PC-3 (cell line): Measurements from ENCODE around the gene SYCN. TPM values are rescaled to one million over a fixed set of nuclear protein-coding genes. Genes with fewer than 3 reads are reported as not detected.
A peak's percentile ranks its signal among the peaks of the same experiment; 100 is the strongest.

Experiments
- ATAC-seq: fragments of 200-7000 bp; cut with Tn5 transposase; 2 replicates; pipeline ENCODE4 v1.9.1; 2020; ENCODE audit warnings: mild to moderate bottlenecking, moderate library complexity
- BruUV-seq: library from RNA; stranded (reverse); fragments of 400-500 nt; replicated peaks from 2 replicates; lab custom pipeline; 2021; lab: Mats Ljungman, UMichigan
- CTCF ChIA-PET: fragments of 300-600 bp; sonication (Branson Sonifier 250); formaldehyde crosslinking; loops from one replicate; lab custom pipeline; 2022; ENCODE audit warnings: antibody characterized with exemption; lab: Charles Lee
- POLR2A ChIA-PET: fragments of 300-600 bp; sonication (Branson Sonifier 250); formaldehyde crosslinking; loops from one replicate; lab custom pipeline; 2022; ENCODE audit warnings: antibody characterized with exemption; ENCODE audit not compliant: unreplicated experiment; lab: Charles Lee
- DNase-seq: peaks from one replicate; pipeline ENCODE4 v3.0.0-alpha.2; 2015
- H2AFZ ChIP-seq: fragments of 300-600 bp; sonication (generic); 2 replicates; pipeline ENCODE4 v1.6.0; 2016; ENCODE audit warnings: antibody characterized with exemption, low read length
- H3F3A ChIP-seq: fragments of 300-600 bp; sonication (generic); one replicate; pipeline ENCODE4 v1.6.0; 2017; ENCODE audit warnings: antibody characterized with exemption, low read length, control low read depth, mild to moderate bottlenecking; ENCODE audit not compliant: unreplicated experiment
- H3K27ac ChIP-seq: fragments of 300-600 bp; sonication (generic); 2 replicates; pipeline ENCODE4 v1.5.1; 2016; ENCODE audit warnings: mild to moderate bottlenecking, low read length
- H3K27me3 ChIP-seq: fragments of 300-600 bp; sonication (generic); 2 replicates; pipeline ENCODE4 v1.6.1; 2016; ENCODE audit warnings: low read length, mixed read lengths
- H3K36me3 ChIP-seq: fragments of 300-600 bp; sonication (generic); 2 replicates; pipeline ENCODE4 v1.6.1; 2016; ENCODE audit warnings: low read depth, mixed run types, low read length, mixed read lengths
- H3K4me1 ChIP-seq: fragments of 300-600 bp; sonication (generic); 2 replicates; pipeline ENCODE4 v1.5.1; 2016; ENCODE audit warnings: low read length; ENCODE audit not compliant: insufficient read depth
- H3K4me2 ChIP-seq: fragments of 300-600 bp; sonication (generic); 2 replicates; pipeline ENCODE4 v1.6.0; 2016; ENCODE audit warnings: low read length
- H3K4me3 ChIP-seq: fragments of 300-600 bp; sonication (generic); 2 replicates; pipeline ENCODE4 v1.5.1; 2016; ENCODE audit warnings: mild to moderate bottlenecking, low read length, mixed read lengths
- H3K79me2 ChIP-seq: fragments of 300-600 bp; sonication (generic); 2 replicates; pipeline ENCODE4 v1.6.1; 2017; ENCODE audit warnings: low read length, mixed read lengths
- H3K9ac ChIP-seq: fragments of 300-600 bp; sonication (generic); 2 replicates; pipeline ENCODE4 v1.6.0; 2016; ENCODE audit warnings: mild to moderate bottlenecking, low read length
- H3K9me2 ChIP-seq: fragments of 300-600 bp; sonication (generic); replicated peaks from 2 replicates; pipeline ENCODE4 v1.6.1; 2016; ENCODE audit warnings: mixed run types, low read length, mixed read lengths
- H3K9me3 ChIP-seq: fragments of 300-600 bp; sonication (generic); 2 replicates; pipeline ENCODE4 v1.6.1; 2016; ENCODE audit warnings: low read length, mixed read lengths
- H4K20me1 ChIP-seq: fragments of 300-600 bp; sonication (generic); 2 replicates; pipeline ENCODE4 v1.6.1; 2016; ENCODE audit warnings: low read length, mixed read lengths
- CTCF ChIP-seq: fragments of 300-600 bp; sonication (generic); conservative IDR thresholded peaks from 2 replicates; pipeline ENCODE4 v1.5.1; 2017; ENCODE audit warnings: antibody characterized with exemption, low read depth, mild to moderate bottlenecking, low read length
- EZH2 ChIP-seq: fragments of 300-600 bp; sonication (generic); IDR thresholded peaks from one replicate; pipeline ENCODE4 v1.6.1; 2017; ENCODE audit warnings: antibody characterized with exemption, mild to moderate bottlenecking, low read length; ENCODE audit not compliant: unreplicated experiment
- EZH2phosphoT487 ChIP-seq: fragments of 300-600 bp; sonication (generic); IDR thresholded peaks from 2 replicates; pipeline ENCODE4 v1.6.1; 2018; ENCODE audit warnings: mild to moderate bottlenecking, antibody characterized with exemption, low read length, borderline replicate concordance
- intact Hi-C: fragments of 100-400 bp; cut with micrococcal nuclease; formaldehyde crosslinking; loops from 2 replicates; pipeline ENCODE4 v1.9.0; 2023
- total RNA-seq: library from RNA; depleted of rRNA; stranded (reverse); fragments of >200 nt; gene quantifications from 2 replicates; pipeline ENCODE4 v1.2.3, GENCODE V29; 2014

Gene SYCN
- total RNA-seq, 1 experiment from 2014 or later: not detected

DNA sequence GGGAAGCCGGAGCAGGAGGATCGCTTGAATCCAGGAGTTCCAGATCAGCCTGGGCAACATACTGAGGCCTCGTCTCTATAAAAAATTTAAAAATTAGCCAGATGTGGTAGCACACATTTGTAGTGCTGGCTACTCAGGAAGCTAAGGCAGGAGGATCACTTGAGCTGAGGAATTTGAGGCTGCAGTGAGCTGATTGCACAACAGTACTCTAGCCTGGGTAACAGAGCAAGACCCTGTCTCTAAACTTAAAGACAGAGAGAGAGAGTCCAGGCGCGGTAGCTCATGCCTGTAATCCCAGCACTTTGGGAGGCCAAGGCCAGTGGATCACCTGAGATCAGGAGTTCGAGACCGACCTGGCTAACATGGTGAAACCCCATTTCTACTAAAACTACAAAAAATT, 36.4 kb upstream of the SYCN start:
- Histone ChIP-seq H4K20me1 (no peaks in the 10 kb centered on the region), H3K79me2 (no peaks in the 10 kb centered on the region), H3F3A (no peaks in the 10 kb centered on the region), H3K4me1 (no peaks in the 10 kb centered on the region), H3K4me3 (no peak overlapping the region), H3K9me3 (no peaks in the 10 kb centered on the region), H3K27ac (no peak overlapping the region), H3K9me2 (no peaks in the 10 kb centered on the region), H2AFZ (no peak overlapping the region), H3K27me3 (no peaks in the 10 kb centered on the region), H3K9ac (no peak overlapping the region), H3K4me2 (no peak overlapping the region), H3K36me3 (no peaks in the 10 kb centered on the region)
- TF ChIP-seq EZH2phosphoT487 (no peak), CTCF (no peak), EZH2 (no peak)
- ChIA-PET CTCF (no interaction called here), POLR2A (no interaction called here)
- intact Hi-C loops: no loop called here
- ATAC-seq (no peak), DNase-seq (no peak)
- BruUV-seq: no TSS peak

- H2AFZ ChIP-seq: no peak overlapping the region
- H3K36me3 ChIP-seq: no peaks in the 10 kb centered on the region
- no peak for ATAC-seq
- no peaks in the 10 kb centered on the region for H3K9me3 ChIP-seq
- TF ChIP-seq EZH2 (no peak), CTCF (no peak), EZH2phosphoT487 (no peak)
- DNase-seq: no peak
- no peaks in the 10 kb centered on the region for H3K27me3 ChIP-seq
- H3K4me2 ChIP-seq: no peak overlapping the region
- H3K9me2 ChIP-seq: no peaks in the 10 kb centered on the region
- H3K9ac ChIP-seq: no peak overlapping the region
- BruUV-seq: no TSS peak
- no peaks in the 10 kb centered on the region for H4K20me1 ChIP-seq
- H3K27ac ChIP-seq: no peak overlapping the region
- H3K4me1 ChIP-seq: no peaks in the 10 kb centered on the region
- H3K4me3 ChIP-seq: no peak overlapping the region
- intact Hi-C loops: no loop called here
- CTCF ChIA-PET: no interaction called here
- no peaks in the 10 kb centered on the region for H3K79me2 ChIP-seq
- POLR2A ChIA-PET: no interaction called here
- H3F3A ChIP-seq: no peaks in the 10 kb centered on the region
Measured at GRCh38 chr19:39238944-39239343, 34.9 kb upstream of the SYCN start.

- no peak overlapping the region for H3K4me3 ChIP-seq
Measured at GRCh38 chr19:39238209-39238608, 34.1 kb upstream of the SYCN start.

More at GRCh38 chr19:39238209-39238608, 34.1 kb upstream of the SYCN start:
- H3K27me3 ChIP-seq: no peaks in the 10 kb centered on the region
- no peaks in the 10 kb centered on the region for H3F3A ChIP-seq
- DNase-seq (no peak), ATAC-seq (no peak)
- no peaks in the 10 kb centered on the region for H3K36me3 ChIP-seq
- H3K4me2 ChIP-seq: peak overlapping the region; percentile 28; the same call in 1 of the 2 replicates
- intact Hi-C loops: no loop called here
- no peak overlapping the region for H2AFZ ChIP-seq
- H3K9me2 ChIP-seq: no peaks in the 10 kb centered on the region
- H3K79me2 ChIP-seq: no peaks in the 10 kb centered on the region
- BruUV-seq: no TSS peak
- ChIA-PET POLR2A (no interaction called here), CTCF (no interaction called here)
- no peaks in the 10 kb centered on the region for H3K4me1 ChIP-seq
- TF ChIP-seq EZH2phosphoT487: no peak
- no peak for TF ChIP-seq EZH2
- no peak for TF ChIP-seq CTCF
- H3K27ac ChIP-seq: no peak overlapping the region
- H3K9ac ChIP-seq: no peak overlapping the region
- no peaks in the 10 kb centered on the region for H3K9me3 ChIP-seq
- no peaks in the 10 kb centered on the region for H4K20me1 ChIP-seq
